Natural killer cell (primary cell): ENCODE results near the gene TFR2. TPM values are rescaled to one million over a fixed set of nuclear protein-coding genes. Genes with fewer than 3 reads are reported as not detected.
A peak's percentile ranks its signal among the peaks of the same experiment; 100 is the strongest.

ENCODE experiments used
- ATAC-seq, 3 donors: fragments of 150-1000 bp in 2 of 3; fragments of 200-7000 bp in 1 of 3; cut with Tn5 transposase; 1 replicate in 1 of 3; 2 replicates in 2 of 3; pipeline ENCODE4 v1.10.0; 2021; ENCODE audit warnings: mild to moderate bottlenecking in 2 of 3, moderate library complexity in 2 of 3
- DNase-seq, 2 donors: peaks; one replicate each; pipeline versions ENCODE4 v3.0.0 to v3.0.0-alpha.2; 2013 to 2021; ENCODE audit warnings: mixed read lengths in 1 of 2
- H3K27ac ChIP-seq: one replicate; pipeline ENCODE4 v1.5.1; 2013; ENCODE audit warnings: mild to moderate bottlenecking, low read length
- H3K27me3 ChIP-seq: one replicate; pipeline ENCODE4 v1.6.1; 2013; ENCODE audit warnings: low read length; ENCODE audit not compliant: control insufficient read depth, insufficient read depth
- H3K36me3 ChIP-seq: one replicate; pipeline ENCODE4 v1.6.1; 2013; ENCODE audit warnings: low read length; ENCODE audit not compliant: control insufficient read depth, insufficient read depth
- H3K4me1 ChIP-seq: one replicate; pipeline ENCODE4 v1.6.1; 2013; ENCODE audit warnings: low read length; ENCODE audit not compliant: control insufficient read depth, insufficient read depth
- H3K4me3 ChIP-seq: one replicate; pipeline ENCODE4 v1.5.1; 2013; ENCODE audit warnings: low read length
- H3K9me3 ChIP-seq: one replicate; pipeline ENCODE4 v1.6.1; 2013; ENCODE audit warnings: low read length; ENCODE audit not compliant: control insufficient read depth, insufficient read depth
- H3K27ac Mint-ChIP-seq, 2 donors: one replicate each; pipeline ENCODE4 v1.8.0; 2022; ENCODE audit warnings: mild to moderate bottlenecking in 2 of 2, mixed read lengths in 2 of 2, moderate library complexity in 1 of 2
- H3K27me3 Mint-ChIP-seq, 2 donors: one replicate each; pipeline ENCODE4 v1.8.0; 2022; ENCODE audit warnings: low read depth in 2 of 2, mixed read lengths in 2 of 2
- H3K36me3 Mint-ChIP-seq: one replicate; pipeline ENCODE4 v1.8.0; 2022; ENCODE audit warnings: mixed read lengths
- H3K4me1 Mint-ChIP-seq, 2 donors: one replicate each; pipeline ENCODE4 v1.8.0; 2022; ENCODE audit warnings: mixed read lengths in 2 of 2
- H3K4me3 Mint-ChIP-seq: one replicate; pipeline ENCODE4 v1.8.0; 2022; ENCODE audit warnings: mild to moderate bottlenecking, moderate library complexity, mixed read lengths
- H3K9me3 Mint-ChIP-seq, 2 donors: one replicate each; pipeline ENCODE4 v1.8.0; 2022; ENCODE audit warnings: mixed read lengths in 2 of 2
- WGBS: methylation state at CpG from one replicate; pipeline ENCODE4 v1.1.7; 2013; ENCODE audit warnings: missing lambda C conversion rate; ENCODE audit not compliant: insufficient coverage; 5-methylcytosine and 5-hydroxymethylcytosine counted together
- intact Hi-C: fragments of 100-400 bp; cut with micrococcal nuclease; formaldehyde crosslinking; loops from one replicate; pipeline ENCODE4 v1.14.2; 2022
- total RNA-seq, 4 donors: library from RNA; stranded (reverse); fragments of 120-200 nt in 1 of 4; gene quantifications; one replicate each; pipeline versions ENCODE4 v1.2.3 to v1.2.4, GENCODE V29; 2013 to 2022
- TF ChIP-seq, protein P1 (sequence below): fragments of 200-600 bp; IDR thresholded peaks from one replicate; pipeline ENCODE4 v1.8.0; 2022; ENCODE audit warnings: antibody characterized with exemption

TFR2 gene
- total RNA-seq, 3 donors from 2014 or later (not counting 1 experiment from before 2014, with no cell fraction given) = 9.8 to 13.8 (median 12.0) TPM

DNA sequence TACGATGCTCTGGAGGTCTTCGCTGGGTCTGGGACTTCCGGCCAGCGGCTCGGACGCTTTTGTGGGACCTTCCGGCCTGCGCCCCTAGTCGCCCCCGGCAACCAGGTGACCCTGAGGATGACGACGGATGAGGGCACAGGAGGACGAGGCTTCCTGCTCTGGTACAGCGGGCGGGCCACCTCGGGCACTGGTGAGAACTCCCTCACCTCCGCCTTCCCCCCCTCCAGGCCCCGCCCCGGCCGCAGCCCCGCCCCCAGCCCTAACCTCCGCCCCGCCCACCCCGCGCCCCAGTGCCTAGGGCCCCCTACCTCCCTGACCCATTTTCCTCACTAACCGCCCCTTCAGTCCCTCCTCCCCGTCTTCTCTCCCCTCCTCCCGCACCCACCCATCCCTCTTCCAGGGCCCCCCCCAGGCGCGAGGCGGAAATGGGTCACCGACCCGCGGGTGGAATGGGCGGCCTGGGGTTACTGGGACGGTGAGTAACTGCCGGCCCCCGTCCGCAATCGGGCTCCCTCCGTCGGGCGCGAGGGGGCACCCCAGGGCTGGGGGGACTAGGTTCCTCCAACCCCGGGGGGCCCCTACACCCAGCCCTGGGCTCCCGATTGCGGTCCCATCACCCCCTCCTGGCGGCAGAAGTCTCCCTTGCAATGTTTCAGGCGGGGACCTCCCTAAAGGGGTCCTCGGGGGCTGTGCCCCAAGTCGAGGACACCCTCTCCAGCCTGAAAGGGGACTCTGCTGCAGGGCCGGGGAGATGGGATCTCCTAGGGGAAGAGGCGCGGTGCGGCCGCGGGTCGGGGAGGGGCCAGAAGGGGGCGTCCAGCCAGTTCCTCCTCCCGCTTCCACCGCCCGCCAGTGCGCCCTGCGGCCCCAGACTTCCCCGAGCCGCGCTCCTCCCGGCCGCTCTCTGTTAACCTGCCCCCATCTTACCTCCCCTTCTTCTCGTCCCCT, 37.0 kb downstream of the TFR2 start:
- H3K27ac Mint-ChIP-seq = peak overlapping the region; percentile 89 to 94
- Histone ChIP-seq H3K27me3 (no peaks in the 10 kb centered on the region), H3K4me1 (peaks cover 29% of the 10 kb centered on the region), H3K9me3 (no peaks in the 10 kb centered on the region), H3K36me3 (no peaks in the 10 kb centered on the region), H3K4me3 (peak overlapping the region; percentile 59), H3K27ac (peak overlapping the region; percentile 86)
- WGBS = under 1% methylated on average over 59 of the region's 70 CpGs
- TF ChIP-seq, protein P1, sequence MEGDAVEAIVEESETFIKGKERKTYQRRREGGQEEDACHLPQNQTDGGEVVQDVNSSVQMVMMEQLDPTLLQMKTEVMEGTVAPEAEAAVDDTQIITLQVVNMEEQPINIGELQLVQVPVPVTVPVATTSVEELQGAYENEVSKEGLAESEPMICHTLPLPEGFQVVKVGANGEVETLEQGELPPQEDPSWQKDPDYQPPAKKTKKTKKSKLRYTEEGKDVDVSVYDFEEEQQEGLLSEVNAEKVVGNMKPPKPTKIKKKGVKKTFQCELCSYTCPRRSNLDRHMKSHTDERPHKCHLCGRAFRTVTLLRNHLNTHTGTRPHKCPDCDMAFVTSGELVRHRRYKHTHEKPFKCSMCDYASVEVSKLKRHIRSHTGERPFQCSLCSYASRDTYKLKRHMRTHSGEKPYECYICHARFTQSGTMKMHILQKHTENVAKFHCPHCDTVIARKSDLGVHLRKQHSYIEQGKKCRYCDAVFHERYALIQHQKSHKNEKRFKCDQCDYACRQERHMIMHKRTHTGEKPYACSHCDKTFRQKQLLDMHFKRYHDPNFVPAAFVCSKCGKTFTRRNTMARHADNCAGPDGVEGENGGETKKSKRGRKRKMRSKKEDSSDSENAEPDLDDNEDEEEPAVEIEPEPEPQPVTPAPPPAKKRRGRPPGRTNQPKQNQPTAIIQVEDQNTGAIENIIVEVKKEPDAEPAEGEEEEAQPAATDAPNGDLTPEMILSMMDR = peak; percentile 69
- no peaks in the 10 kb centered on the region for H3K36me3 Mint-ChIP-seq
- intact Hi-C loops = loop anchor here (1.0 to 5.0 kb wide), 3 partner anchors 8 to 88 kb away; partner anchors contain the start of genes FBXO24, GIGYF1, LRCH4 and MOSPD3
- ATAC-seq (peak; percentile 77 to 82 (median 78)), DNase-seq (peak; percentile 77 to 84)
- H3K4me1 Mint-ChIP-seq = peaks cover 16 to 23% of the 10 kb centered on the region in 2 donors
- H3K27me3 Mint-ChIP-seq = no peaks in the 10 kb centered on the region
- H3K9me3 Mint-ChIP-seq = no peaks in the 10 kb centered on the region
- H3K4me3 Mint-ChIP-seq = peak overlapping the region; percentile 94

DNA sequence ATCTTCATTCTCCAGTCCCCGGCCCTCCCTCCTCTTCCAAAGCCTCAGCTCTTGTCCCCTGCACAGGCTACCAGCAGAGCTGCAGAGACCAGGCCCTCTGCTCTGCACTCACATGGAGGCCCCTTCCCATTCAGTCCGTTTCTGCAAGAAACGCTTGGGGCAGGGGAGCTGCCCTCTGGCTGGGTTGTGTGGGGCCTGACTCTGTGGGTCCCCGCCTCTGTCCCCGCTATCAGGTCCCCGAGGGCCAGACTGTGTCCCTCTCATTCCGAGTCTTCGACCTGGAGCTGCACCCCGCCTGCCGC, 37.7 kb downstream of the TFR2 start:
- DNase-seq = no peak
- H3K27me3 Mint-ChIP-seq = no peaks in the 10 kb centered on the region
- no peaks in the 10 kb centered on the region for H3K27me3 ChIP-seq
- 20% methylated on average over 10 of the region's 10 CpGs for WGBS
- H3K36me3 ChIP-seq = no peaks in the 10 kb centered on the region
- peak overlapping the region; percentile 53 for H3K4me3 ChIP-seq
- no peaks in the 10 kb centered on the region for H3K9me3 ChIP-seq
- peak overlapping the region; percentile 94 for H3K4me3 Mint-ChIP-seq
- H3K36me3 Mint-ChIP-seq = no peaks in the 10 kb centered on the region
- TF ChIP-seq, protein P1 = no peak
- intact Hi-C loops = loop anchor here (1.0 to 5.0 kb wide), 3 partner anchors 9 to 89 kb away; partner anchors contain the start of genes FBXO24, GIGYF1, LRCH4 and MOSPD3
- peak overlapping the region; percentile 89 to 94 for H3K27ac Mint-ChIP-seq
- ATAC-seq = peak in 2 of 3 donors; percentile 7 to 8
- no peaks in the 10 kb centered on the region for H3K9me3 Mint-ChIP-seq
- H3K27ac ChIP-seq = peak overlapping the region; percentile 86
- H3K4me1 ChIP-seq = peaks cover 30% of the 10 kb centered on the region
- peaks cover 16 to 23% of the 10 kb centered on the region in 2 donors for H3K4me1 Mint-ChIP-seq

DNA sequence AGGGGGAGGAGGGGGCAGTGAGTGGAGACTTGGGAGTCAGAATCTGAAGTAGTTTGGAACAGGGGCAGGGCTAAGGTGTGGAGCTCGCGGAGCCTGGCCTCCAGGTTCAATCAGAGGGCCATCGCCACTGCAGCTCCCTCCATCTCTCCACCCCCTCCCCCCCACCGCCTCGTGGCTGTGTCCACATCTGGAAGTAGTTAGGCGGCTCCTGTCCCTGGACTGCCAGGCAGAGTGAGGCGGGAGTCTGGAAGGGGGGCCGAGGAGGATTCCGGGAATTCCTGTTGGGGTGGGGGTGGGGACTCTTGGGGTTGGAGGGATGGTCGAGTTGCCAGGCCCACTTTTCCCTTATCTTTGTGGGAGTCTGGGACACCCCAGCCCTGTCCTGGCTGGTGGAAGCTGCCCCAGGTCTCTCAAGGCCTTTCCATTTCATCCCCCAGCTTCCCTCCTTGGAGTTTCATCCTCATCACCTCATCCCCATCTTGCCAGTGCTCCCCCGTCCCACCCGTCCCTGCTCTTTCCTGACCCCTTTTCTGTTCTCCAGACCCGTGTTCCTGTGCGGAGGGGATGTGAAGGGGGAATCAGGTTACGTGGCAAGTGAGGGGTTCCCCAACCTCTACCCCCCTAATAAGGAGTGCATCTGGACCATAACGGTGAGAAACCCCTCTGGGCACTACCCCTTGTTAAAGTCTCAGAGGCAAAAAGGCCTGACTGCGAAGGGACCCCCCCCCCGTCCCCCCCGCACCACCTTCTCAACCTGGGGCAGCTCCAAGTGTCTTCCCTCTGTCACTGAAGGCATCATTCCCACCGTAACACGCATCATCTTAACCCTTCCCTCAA, 38.2 kb downstream of the TFR2 start:
- no peaks in the 10 kb centered on the region for H3K27me3 Mint-ChIP-seq
- Histone ChIP-seq H3K36me3 (no peaks in the 10 kb centered on the region), H3K27ac (peak overlapping the region; percentile 86), H3K4me3 (peak overlapping the region; percentile 53), H3K27me3 (no peaks in the 10 kb centered on the region), H3K4me1 (peaks cover 32% of the 10 kb centered on the region), H3K9me3 (no peaks in the 10 kb centered on the region)
- ATAC-seq (no peak), DNase-seq (no peak)
- TF ChIP-seq, protein P1 = no peak
- peak overlapping the region; percentile 94 for H3K4me3 Mint-ChIP-seq
- H3K9me3 Mint-ChIP-seq = no peaks in the 10 kb centered on the region
- peak overlapping the region; percentile 89 to 94 for H3K27ac Mint-ChIP-seq
- H3K36me3 Mint-ChIP-seq = no peaks in the 10 kb centered on the region
- H3K4me1 Mint-ChIP-seq = peaks cover 16 to 28% of the 10 kb centered on the region in 2 donors
- intact Hi-C loops = loop anchor here (5.0 kb wide), 1 partner anchor 89 kb away; the partner anchor contains the start of gene GIGYF1
- WGBS = 85% methylated on average over 13 of the region's 21 CpGs
